Astrocyte of the cerebellum (primary cell): ENCODE measurements around the gene TMA7B.

ENCODE experiments used
- DNase-seq: peaks from one replicate; pipeline ENCODE4 v3.0.0-alpha.2; 2011; ENCODE audit warnings: low read depth
- H3K4me3 ChIP-seq: 2 replicates; pipeline ENCODE4 v1.5.1; 2011; ENCODE audit warnings: mild to moderate bottlenecking, low read depth, low read length, moderate library complexity
- CTCF ChIP-seq: IDR thresholded peaks from 2 replicates; pipeline ENCODE4 v1.5.1; 2012; ENCODE audit warnings: low read length, low read depth, moderate library complexity, mild to moderate bottlenecking; ENCODE audit errors: missing control alignments
- in situ Hi-C: cut with HindIII; loops from 2 replicates; pipeline ENCODE4 v1.10.0; 2017; ENCODE audit warnings: low sequenced_read_pairs

The TMA7B gene

GRCh38 chr22:39943337-39943736 lies 16.9 kb upstream of the TMA7B start:
- H3K4me3 ChIP-seq = no peak overlapping the region
- no peak for TF ChIP-seq CTCF
- DNase-seq = no peak
- in situ Hi-C loops = no loop called here

- no peak for TF ChIP-seq CTCF
- DNase-seq = no peak
- no peak overlapping the region for H3K4me3 ChIP-seq
- in situ Hi-C loops = no loop called here
These were observed 16.0 kb upstream of the TMA7B start for GRCh38 chr22:39943953-39944872.

GRCh38 chr22:39946126-39946502 lies 14.1 kb upstream of the TMA7B start:
- no peak for TF ChIP-seq CTCF
- no peak for DNase-seq
- in situ Hi-C loops = no loop called here
- no peak overlapping the region for H3K4me3 ChIP-seq

GRCh38 chr22:39946503-39947219 lies 13.5 kb upstream of the TMA7B start:
- TF ChIP-seq CTCF = no peak
- DNase-seq = no peak
- in situ Hi-C loops = no loop called here
- no peak overlapping the region for H3K4me3 ChIP-seq

- DNase-seq = no peak
These were observed 12.7 kb upstream of the TMA7B start for GRCh38 chr22:39947220-39948216.

More at GRCh38 chr22:39947220-39948216, 12.7 kb upstream of the TMA7B start:
- in situ Hi-C loops = no loop called here
- no peak overlapping the region for H3K4me3 ChIP-seq
- no peak for TF ChIP-seq CTCF
